ENCODE measurements around the gene ZNF768. TPM values are rescaled to one million over a fixed set of nuclear protein-coding genes. Genes with fewer than 3 reads are reported as not detected.

The ZNF768 gene
- total RNA-seq, 2 experiments from 2014 or later: 38.3 to 63.7 TPM

- ChIA-PET POLR2A (interaction anchor here (0.5 to 0.6 kb wide), 2 partner anchors 34 to 105 kb away, joined by 4 read pairs; no protein-coding TSS in a partner anchor), CTCF (ENCODE audit: unreplicated experiment) (no interaction called here)
- no peak for TF ChIP-seq EZH2phosphoT487 (IDR thresholded peaks at IDR 0.05; ENCODE audit: borderline replicate concordance, low read depth, low read length)
- TF ChIP-seq, protein P1, sequence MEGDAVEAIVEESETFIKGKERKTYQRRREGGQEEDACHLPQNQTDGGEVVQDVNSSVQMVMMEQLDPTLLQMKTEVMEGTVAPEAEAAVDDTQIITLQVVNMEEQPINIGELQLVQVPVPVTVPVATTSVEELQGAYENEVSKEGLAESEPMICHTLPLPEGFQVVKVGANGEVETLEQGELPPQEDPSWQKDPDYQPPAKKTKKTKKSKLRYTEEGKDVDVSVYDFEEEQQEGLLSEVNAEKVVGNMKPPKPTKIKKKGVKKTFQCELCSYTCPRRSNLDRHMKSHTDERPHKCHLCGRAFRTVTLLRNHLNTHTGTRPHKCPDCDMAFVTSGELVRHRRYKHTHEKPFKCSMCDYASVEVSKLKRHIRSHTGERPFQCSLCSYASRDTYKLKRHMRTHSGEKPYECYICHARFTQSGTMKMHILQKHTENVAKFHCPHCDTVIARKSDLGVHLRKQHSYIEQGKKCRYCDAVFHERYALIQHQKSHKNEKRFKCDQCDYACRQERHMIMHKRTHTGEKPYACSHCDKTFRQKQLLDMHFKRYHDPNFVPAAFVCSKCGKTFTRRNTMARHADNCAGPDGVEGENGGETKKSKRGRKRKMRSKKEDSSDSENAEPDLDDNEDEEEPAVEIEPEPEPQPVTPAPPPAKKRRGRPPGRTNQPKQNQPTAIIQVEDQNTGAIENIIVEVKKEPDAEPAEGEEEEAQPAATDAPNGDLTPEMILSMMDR (conservative IDR thresholded peaks at IDR 0.05; ENCODE audit: low read length): no peak
- H3K36me3 ChIP-seq (ENCODE audit: insufficient read depth, low read length): peaks cover 52% of the 10 kb centered on the region
- no peak overlapping the region for H2AFZ ChIP-seq (ENCODE audit: low read length)
- no peak for DNase-seq (ENCODE audit: low spot score)
- H3K9me3 ChIP-seq (ENCODE audit: low read length): no peaks in the 10 kb centered on the region
- no peak overlapping the region for H3K27ac ChIP-seq (ENCODE audit: low read depth, low read length, poor library complexity, severe bottlenecking)
- no peak overlapping the region for H3K4me3 ChIP-seq (ENCODE audit: low read depth, low read length, poor library complexity, severe bottlenecking)
- no peaks in the 10 kb centered on the region for H4K20me1 ChIP-seq (ENCODE audit: insufficient read depth, low read length)
- no peak overlapping the region for H3K4me2 ChIP-seq (ENCODE audit: low read length)
- H3K4me1 ChIP-seq (ENCODE audit: insufficient read depth, low read length, poor library complexity, severe bottlenecking): peaks cover 6% of the 10 kb centered on the region
- H3K9me2 ChIP-seq (ENCODE audit: insufficient read depth, low read length): no peaks in the 10 kb centered on the region
- intact Hi-C loops (cut with micrococcal nuclease; ENCODE audit: unreplicated experiment): no loop called here
- no TSS peak for BruUV-seq (replicated peaks)
- no peaks in the 10 kb centered on the region for H3K79me2 ChIP-seq (ENCODE audit: insufficient read depth, low read depth, low read length)
Observed at GRCh38 chr16:30521873-30522641, 4.3 kb downstream of the ZNF768 start.

- no peak overlapping the region for H3K4me3 ChIP-seq (ENCODE audit: low read depth, low read length, poor library complexity, severe bottlenecking)
- H3K79me2 ChIP-seq (ENCODE audit: insufficient read depth, low read depth, low read length): no peaks in the 10 kb centered on the region
- no TSS peak for BruUV-seq (replicated peaks)
- no peak for DNase-seq (ENCODE audit: low spot score)
- ChIA-PET CTCF (ENCODE audit: unreplicated experiment) (no interaction called here), POLR2A (interaction anchor here (0.6 kb wide), 1 partner anchor 33 kb away, joined by 4 read pairs; no protein-coding TSS in a partner anchor)
- intact Hi-C loops (cut with micrococcal nuclease; ENCODE audit: unreplicated experiment): no loop called here
- peaks cover 58% of the 10 kb centered on the region for H3K36me3 ChIP-seq (ENCODE audit: insufficient read depth, low read length)
- TF ChIP-seq, protein P1 (conservative IDR thresholded peaks at IDR 0.05; ENCODE audit: low read length): no peak
- TF ChIP-seq EZH2phosphoT487 (IDR thresholded peaks at IDR 0.05; ENCODE audit: borderline replicate concordance, low read depth, low read length): no peak
- no peaks in the 10 kb centered on the region for H4K20me1 ChIP-seq (ENCODE audit: insufficient read depth, low read length)
- H3K4me2 ChIP-seq (ENCODE audit: low read length): no peak overlapping the region
- H3K4me1 ChIP-seq (ENCODE audit: insufficient read depth, low read length, poor library complexity, severe bottlenecking): peaks cover 6% of the 10 kb centered on the region
- H3K9me3 ChIP-seq (ENCODE audit: low read length): no peaks in the 10 kb centered on the region
- no peak overlapping the region for H3K27ac ChIP-seq (ENCODE audit: low read depth, low read length, poor library complexity, severe bottlenecking)
- H2AFZ ChIP-seq (ENCODE audit: low read length): no peak overlapping the region
- H3K9me2 ChIP-seq (ENCODE audit: insufficient read depth, low read length): no peaks in the 10 kb centered on the region
Observed at GRCh38 chr16:30521476-30521872, 4.9 kb downstream of the ZNF768 start.

Measured in OCI-LY7 (cell line).